Uterus (tissue), 2 donors: ENCODE measurements around the gene C1orf105.

ENCODE experiments used
- POLR2A ChIP-seq, 2 donors: fragments of 450-650 bp; IDR thresholded peaks; one replicate each; pipeline ENCODE4 v1.6.1; 2016; ENCODE audit warnings: antibody characterized with exemption in 2 of 2, mild to moderate bottlenecking in 1 of 2, moderate library complexity in 1 of 2
- TF ChIP-seq, protein P1 (sequence below), 4 experiments: fragments of 200-600 bp in 2 of 4; fragments of 450-650 bp in 2 of 4; sonication (generic) in 2 of 4; IDR thresholded peaks; one replicate each; pipeline ENCODE4 v1.5.1; 2016 to 2019; ENCODE audit warnings: antibody characterized with exemption in 4 of 4, mild to moderate bottlenecking in 2 of 4, moderate library complexity in 1 of 4

DNA sequence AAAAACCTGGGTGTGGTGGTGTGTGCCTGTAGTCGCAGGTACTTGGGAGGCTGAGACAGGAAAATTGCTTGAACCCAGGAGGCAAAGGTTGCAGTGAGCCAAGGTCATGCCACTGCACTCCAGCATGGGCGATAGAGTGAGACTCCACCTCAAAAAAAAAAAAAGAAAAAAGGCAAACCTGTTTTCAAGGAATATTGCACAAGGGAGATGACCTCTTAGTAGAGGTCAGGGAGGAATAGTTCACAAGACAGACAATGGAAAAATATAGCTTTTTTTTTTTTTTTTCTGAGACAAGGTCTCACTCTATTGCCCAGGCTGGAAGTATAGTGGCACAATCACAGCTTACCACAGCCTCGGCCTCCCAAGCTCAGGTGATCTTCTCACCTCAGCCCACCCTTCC is 90.0 kb downstream of the C1orf105 start:
- TF ChIP-seq, protein P1, sequence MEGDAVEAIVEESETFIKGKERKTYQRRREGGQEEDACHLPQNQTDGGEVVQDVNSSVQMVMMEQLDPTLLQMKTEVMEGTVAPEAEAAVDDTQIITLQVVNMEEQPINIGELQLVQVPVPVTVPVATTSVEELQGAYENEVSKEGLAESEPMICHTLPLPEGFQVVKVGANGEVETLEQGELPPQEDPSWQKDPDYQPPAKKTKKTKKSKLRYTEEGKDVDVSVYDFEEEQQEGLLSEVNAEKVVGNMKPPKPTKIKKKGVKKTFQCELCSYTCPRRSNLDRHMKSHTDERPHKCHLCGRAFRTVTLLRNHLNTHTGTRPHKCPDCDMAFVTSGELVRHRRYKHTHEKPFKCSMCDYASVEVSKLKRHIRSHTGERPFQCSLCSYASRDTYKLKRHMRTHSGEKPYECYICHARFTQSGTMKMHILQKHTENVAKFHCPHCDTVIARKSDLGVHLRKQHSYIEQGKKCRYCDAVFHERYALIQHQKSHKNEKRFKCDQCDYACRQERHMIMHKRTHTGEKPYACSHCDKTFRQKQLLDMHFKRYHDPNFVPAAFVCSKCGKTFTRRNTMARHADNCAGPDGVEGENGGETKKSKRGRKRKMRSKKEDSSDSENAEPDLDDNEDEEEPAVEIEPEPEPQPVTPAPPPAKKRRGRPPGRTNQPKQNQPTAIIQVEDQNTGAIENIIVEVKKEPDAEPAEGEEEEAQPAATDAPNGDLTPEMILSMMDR (IDR thresholded peaks at IDR 0.05) = no peak
- TF ChIP-seq POLR2A (IDR thresholded peaks at IDR 0.05) = no peak
